AG08395 (cell line): ENCODE results near the gene DCLK2.

Source experiments
- DNase-seq: peaks from one replicate; pipeline ENCODE4 v3.0.0; 2012; ENCODE audit warnings: mixed read lengths, low spot score

The DCLK2 gene

GRCh38 chr4:150240011-150240410 is 161.8 kb downstream of the DCLK2 start:
- no peak for DNase-seq

- DNase-seq: peak; percentile 62
Measured at GRCh38 chr4:150242820-150243458, 164.7 kb downstream of the DCLK2 start.

GRCh38 chr4:150243932-150244331 is 165.7 kb downstream of the DCLK2 start:
- DNase-seq: no peak

GRCh38 chr4:150244600-150244999 is 166.4 kb downstream of the DCLK2 start:
- DNase-seq: peak; percentile 47

GRCh38 chr4:150247184-150247583 is 168.9 kb downstream of the DCLK2 start:
- no peak for DNase-seq

- DNase-seq: no peak
Measured at GRCh38 chr4:150248181-150248580, 169.9 kb downstream of the DCLK2 start.

GRCh38 chr4:150250293-150250997 is 172.2 kb downstream of the DCLK2 start:
- DNase-seq: no peak

- DNase-seq: no peak
Measured at GRCh38 chr4:150250998-150251651, 172.9 kb downstream of the DCLK2 start.

- no peak for DNase-seq
Measured at GRCh38 chr4:150251752-150252190, 173.5 kb downstream of the DCLK2 start.

- no peak for DNase-seq
Measured at GRCh38 chr4:150252306-150252705, 174.1 kb downstream of the DCLK2 start.

- DNase-seq: no peak
Measured at GRCh38 chr4:150252741-150253140, 174.5 kb downstream of the DCLK2 start.

GRCh38 chr4:150253416-150253815 is 175.2 kb downstream of the DCLK2 start:
- no peak for DNase-seq

- no peak for DNase-seq
Measured at GRCh38 chr4:150253965-150254630, 175.9 kb downstream of the DCLK2 start.

- no peak for DNase-seq
Measured at GRCh38 chr4:150255610-150256224, 177.5 kb downstream of the DCLK2 start.

GRCh38 chr4:150256225-150256620 is 178.0 kb downstream of the DCLK2 start:
- DNase-seq: no peak

- DNase-seq: no peak
Measured at GRCh38 chr4:150256841-150257730, 178.8 kb downstream of the DCLK2 start.

- no peak for DNase-seq
Measured at GRCh38 chr4:150258569-150258968, 180.3 kb downstream of the DCLK2 start.

GRCh38 chr4:150259861-150260567 is 181.8 kb downstream of the DCLK2 start:
- DNase-seq: no peak

- no peak for DNase-seq
Measured at GRCh38 chr4:150261571-150261970, 183.3 kb downstream of the DCLK2 start.

- no peak for DNase-seq
Measured at GRCh38 chr4:150262611-150263010, 184.4 kb downstream of the DCLK2 start.
